ENCODE data around the gene CPB2. TPM values are rescaled to one million over a fixed set of nuclear protein-coding genes. Genes with fewer than 3 reads are reported as not detected.

The CPB2 gene
- total RNA-seq, 6 experiments from 2014 or later = not detected

- Mint-ChIP-seq H3K4me3 (no peak overlapping the region), H3K4me1 (ENCODE audit: low read depth) (no peaks in the 10 kb centered on the region), H3K36me3 (ENCODE audit: low read depth) (no peaks in the 10 kb centered on the region), H3K9me3 (no peaks in the 10 kb centered on the region), H3K27ac (no peak overlapping the region), H3K27me3 (ENCODE audit: insufficient read depth) (no peaks in the 10 kb centered on the region; the same call in none of the 2 replicates)
- TF ChIP-seq, protein P1, sequence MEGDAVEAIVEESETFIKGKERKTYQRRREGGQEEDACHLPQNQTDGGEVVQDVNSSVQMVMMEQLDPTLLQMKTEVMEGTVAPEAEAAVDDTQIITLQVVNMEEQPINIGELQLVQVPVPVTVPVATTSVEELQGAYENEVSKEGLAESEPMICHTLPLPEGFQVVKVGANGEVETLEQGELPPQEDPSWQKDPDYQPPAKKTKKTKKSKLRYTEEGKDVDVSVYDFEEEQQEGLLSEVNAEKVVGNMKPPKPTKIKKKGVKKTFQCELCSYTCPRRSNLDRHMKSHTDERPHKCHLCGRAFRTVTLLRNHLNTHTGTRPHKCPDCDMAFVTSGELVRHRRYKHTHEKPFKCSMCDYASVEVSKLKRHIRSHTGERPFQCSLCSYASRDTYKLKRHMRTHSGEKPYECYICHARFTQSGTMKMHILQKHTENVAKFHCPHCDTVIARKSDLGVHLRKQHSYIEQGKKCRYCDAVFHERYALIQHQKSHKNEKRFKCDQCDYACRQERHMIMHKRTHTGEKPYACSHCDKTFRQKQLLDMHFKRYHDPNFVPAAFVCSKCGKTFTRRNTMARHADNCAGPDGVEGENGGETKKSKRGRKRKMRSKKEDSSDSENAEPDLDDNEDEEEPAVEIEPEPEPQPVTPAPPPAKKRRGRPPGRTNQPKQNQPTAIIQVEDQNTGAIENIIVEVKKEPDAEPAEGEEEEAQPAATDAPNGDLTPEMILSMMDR (IDR thresholded peaks at IDR 0.05) = no peak
- no peak for DNase-seq
Measured at GRCh38 chr13:46086985-46087384, 17.8 kb downstream of the CPB2 start.

DNA sequence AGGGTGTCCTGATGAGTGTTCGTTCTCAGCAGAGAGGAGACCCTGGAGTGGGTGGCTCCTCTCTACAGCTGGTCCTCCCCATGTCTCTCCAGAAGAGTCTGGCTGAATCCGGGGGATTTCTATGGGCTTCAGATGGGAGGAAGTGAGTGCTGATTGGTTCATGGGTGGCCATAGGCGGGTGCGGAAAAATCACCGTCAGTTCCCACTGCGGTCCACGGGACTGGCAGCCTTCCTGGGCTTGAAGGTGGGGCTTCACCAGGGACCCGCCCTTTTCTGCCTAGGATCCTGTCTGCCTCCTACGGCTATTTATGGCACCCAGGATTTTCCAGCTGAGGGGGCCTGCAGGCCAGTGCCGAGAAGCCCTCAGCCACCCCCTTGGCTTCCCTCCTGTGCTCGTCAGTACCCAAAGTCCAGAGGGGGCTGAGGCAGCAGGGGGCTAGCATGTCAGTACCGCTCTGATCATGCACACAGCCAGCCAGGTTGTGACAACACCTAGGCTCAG lies 18.4 kb downstream of the CPB2 start:
- H3K4me1 Mint-ChIP-seq (ENCODE audit: low read depth) = no peaks in the 10 kb centered on the region

GRCh38 chr13:46085737-46086136 lies 19.1 kb downstream of the CPB2 start:
- Mint-ChIP-seq H3K9me3 (no peaks in the 10 kb centered on the region), H3K27ac (no peak overlapping the region), H3K4me1 (ENCODE audit: low read depth) (no peaks in the 10 kb centered on the region), H3K36me3 (ENCODE audit: low read depth) (no peaks in the 10 kb centered on the region), H3K4me3 (no peak overlapping the region), H3K27me3 (ENCODE audit: insufficient read depth) (no peaks in the 10 kb centered on the region; the same call in none of the 2 replicates)
- TF ChIP-seq, protein P1 (IDR thresholded peaks at IDR 0.05) = no peak
- DNase-seq = no peak

More for the DNA sequence above, 18.4 kb downstream of the CPB2 start:
- TF ChIP-seq, protein P1 (IDR thresholded peaks at IDR 0.05) = no peak
- Mint-ChIP-seq H3K9me3 (no peaks in the 10 kb centered on the region), H3K27me3 (ENCODE audit: insufficient read depth) (no peaks in the 10 kb centered on the region; the same call in none of the 2 replicates), H3K27ac (no peak overlapping the region), H3K4me3 (no peak overlapping the region), H3K36me3 (ENCODE audit: low read depth) (no peaks in the 10 kb centered on the region)
- DNase-seq = no peak

- Mint-ChIP-seq H3K27me3 (ENCODE audit: insufficient read depth) (peaks cover 8% of the 10 kb centered on the region), H3K36me3 (ENCODE audit: low read depth) (no peaks in the 10 kb centered on the region), H3K4me3 (no peak overlapping the region), H3K4me1 (ENCODE audit: low read depth) (no peaks in the 10 kb centered on the region), H3K9me3 (no peaks in the 10 kb centered on the region), H3K27ac (no peak overlapping the region)
- DNase-seq = no peak
- TF ChIP-seq, protein P1 (IDR thresholded peaks at IDR 0.05) = no peak
Measured at GRCh38 chr13:46082324-46082723, 22.5 kb downstream of the CPB2 start.

GRCh38 chr13:46079770-46080169 lies 25.1 kb downstream of the CPB2 start:
- TF ChIP-seq, protein P1 (IDR thresholded peaks at IDR 0.05) = no peak
- Mint-ChIP-seq H3K27ac (no peak overlapping the region), H3K4me3 (no peak overlapping the region), H3K27me3 (ENCODE audit: insufficient read depth) (peaks cover 8% of the 10 kb centered on the region), H3K4me1 (ENCODE audit: low read depth) (no peaks in the 10 kb centered on the region), H3K36me3 (ENCODE audit: low read depth) (no peaks in the 10 kb centered on the region), H3K9me3 (no peaks in the 10 kb centered on the region)
- no peak for DNase-seq

DNA sequence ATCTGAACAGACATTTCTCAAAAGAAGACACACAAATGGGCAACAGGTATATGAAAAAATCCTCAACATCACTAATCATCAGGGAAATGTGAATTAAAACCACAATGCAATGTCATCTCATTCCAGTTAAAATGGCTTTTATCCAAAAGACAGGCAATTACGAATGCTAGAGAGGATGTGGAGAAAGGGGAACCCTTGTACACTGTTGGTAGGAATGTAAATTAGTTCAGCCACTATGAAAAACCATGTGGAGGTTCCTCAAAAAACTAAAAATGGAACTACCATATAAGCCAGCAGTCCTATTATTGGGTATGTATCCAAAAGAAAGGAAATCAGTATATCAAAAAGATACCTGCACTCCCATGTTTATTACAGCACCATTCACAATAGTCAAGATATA lies 27.6 kb downstream of the CPB2 start:
- no peak overlapping the region for H3K27ac Mint-ChIP-seq
- H3K9me3 Mint-ChIP-seq = no peaks in the 10 kb centered on the region
- no peak overlapping the region for H3K4me3 Mint-ChIP-seq
- no peak for DNase-seq
- TF ChIP-seq, protein P1 (IDR thresholded peaks at IDR 0.05) = no peak
- H3K36me3 Mint-ChIP-seq (ENCODE audit: low read depth) = no peaks in the 10 kb centered on the region
- no peaks in the 10 kb centered on the region for H3K4me1 Mint-ChIP-seq (ENCODE audit: low read depth)
- H3K27me3 Mint-ChIP-seq (ENCODE audit: insufficient read depth) = peaks cover 8% of the 10 kb centered on the region

All from HFFc6 (cell line).